ENCODE measurements around the gene SELENOM. TPM values are rescaled to one million over a fixed set of nuclear protein-coding genes. Genes with fewer than 3 reads are reported as not detected.

SELENOM gene
- total RNA-seq, 1 experiment from 2014 or later, result 16.3 TPM

GRCh38 chr22:31077681-31078080 lies 29.7 kb downstream of the SELENOM start (continued):
- TF ChIP-seq PRDM15 (CRISPR knock-in tag; IDR thresholded peaks at IDR 0.05) (no peak), ZNF281 (CRISPR knock-in tag; IDR thresholded peaks at IDR 0.05) (no peak), E2F5 (CRISPR knock-in tag; IDR thresholded peaks at IDR 0.05) (no peak), OVOL2 (CRISPR knock-in tag; IDR thresholded peaks at IDR 0.05; ENCODE audit: borderline replicate concordance) (no peak), ZNF396 (CRISPR knock-in tag; IDR thresholded peaks at IDR 0.05; ENCODE audit: borderline replicate concordance) (no peak), IRF1 (CRISPR knock-in tag; IDR thresholded peaks at IDR 0.05) (no peak), ESRRA (CRISPR knock-in tag; IDR thresholded peaks at IDR 0.05; ENCODE audit: borderline replicate concordance) (no peak), ZNF232 (CRISPR knock-in tag; IDR thresholded peaks at IDR 0.05) (no peak), TP53 (CRISPR knock-in tag; IDR thresholded peaks at IDR 0.05) (no peak), ARID4B (CRISPR knock-in tag; IDR thresholded peaks at IDR 0.05; ENCODE audit: borderline replicate concordance) (no peak), SMAD3 (CRISPR knock-in tag; IDR thresholded peaks at IDR 0.05; ENCODE audit: borderline replicate concordance) (no peak)

GRCh38 chr22:31075961-31076360 lies 31.4 kb downstream of the SELENOM start:
- H3K27me3 Mint-ChIP-seq (ENCODE audit: low read depth), result no peaks in the 10 kb centered on the region; the same call in none of the 2 replicates
- H3K36me3 Mint-ChIP-seq, result no peaks in the 10 kb centered on the region
- H3K9me3 Mint-ChIP-seq, result no peaks in the 10 kb centered on the region
- ChIA-PET CTCF (no interaction called here), POLR2A (no interaction called here)
- H3K4me1 Mint-ChIP-seq, result peaks cover 10% of the 10 kb centered on the region
- ATAC-seq, result no peak
- no peak overlapping the region for H3K27ac Mint-ChIP-seq
- no peak overlapping the region for H3K4me3 Mint-ChIP-seq
- DNase-seq (ENCODE audit: low spot score), result no peak
- TF ChIP-seq AR (CRISPR knock-in tag; IDR thresholded peaks at IDR 0.05) (no peak), CREB1 (CRISPR knock-in tag; IDR thresholded peaks at IDR 0.05) (no peak), JAZF1 (CRISPR knock-in tag; IDR thresholded peaks at IDR 0.05) (no peak), HMGXB4 (CRISPR knock-in tag; IDR thresholded peaks at IDR 0.05) (no peak), ATF2 (CRISPR knock-in tag; IDR thresholded peaks at IDR 0.05; ENCODE audit: borderline replicate concordance, low read depth) (no peak), NR3C1 (CRISPR knock-in tag; conservative IDR thresholded peaks at IDR 0.05; ENCODE audit: low read depth) (no peak), GTF2I (CRISPR knock-in tag; conservative IDR thresholded peaks at IDR 0.05) (no peak)
